Measurements from ENCODE around the gene GNS.

GNS gene

GRCh38 chr12:64782191-64782876 lies 23.1 kb upstream of the GNS start:
- no peak overlapping the region for H3K14ac ChIP-seq (ENCODE audit: low read length)

GRCh38 chr12:64781280-64782190 lies 22.3 kb upstream of the GNS start:
- Histone ChIP-seq H2AFZ (ENCODE audit: low read length) (peak overlapping the region; percentile 93), H3K14ac (ENCODE audit: low read length) (peak overlapping the region; percentile 56), H3K18ac (ENCODE audit: low read length) (peak overlapping the region; percentile 99), H3K23ac (ENCODE audit: low read depth, low read length, poor library complexity) (peak overlapping the region; percentile 85), H3K9ac (ENCODE audit: low read depth, low read length, poor library complexity) (peak overlapping the region; percentile 84), H2BK120ac (ENCODE audit: low read depth, low read length) (peak overlapping the region; percentile 96), H3K27me3 (ENCODE audit: control insufficient read depth in 3 of 3, insufficient read depth in 3 of 3, low read depth in 1 of 3, low read length in 3 of 3) (peaks cover 0 to 67% (median 9%) of the 10 kb centered on the region in 3 experiments), H3K4me2 (ENCODE audit: insufficient read depth, low read length, poor library complexity, severe bottlenecking) (peak overlapping the region; percentile 89), H2AK5ac (ENCODE audit: low read depth, low read length) (peak overlapping the region; percentile 56), H3K9me3 (replicated peaks in 1 of 2; ENCODE audit: control insufficient read depth in 2 of 2, insufficient read depth in 1 of 2, low read depth in 1 of 2, low read length in 2 of 2) (no peaks in the 10 kb centered on the region), H2BK15ac (ENCODE audit: low read length) (peak overlapping the region; percentile 81), H3K79me1 (ENCODE audit: low read depth, low read length) (no peaks in the 10 kb centered on the region), H2BK5ac (ENCODE audit: low read length) (peak overlapping the region; percentile 53), H3K27ac (replicated peaks; ENCODE audit: low read length) (no peak overlapping the region), H3K4ac (ENCODE audit: low read length) (no peak overlapping the region), H4K8ac (ENCODE audit: low read depth, low read length) (no peak overlapping the region), H3K4me1 (ENCODE audit: control insufficient read depth in 2 of 2, insufficient read depth in 1 of 2, low read depth in 1 of 2, low read length in 2 of 2) (peaks cover 7 to 8% of the 10 kb centered on the region in 2 donors), H3K36me3 (replicated peaks in 1 of 2; ENCODE audit: control insufficient read depth in 2 of 2, insufficient read depth in 2 of 2, low read length in 2 of 2) (peaks cover 0 to 1% of the 10 kb centered on the region in 2 donors), H4K91ac (ENCODE audit: low read depth, low read length, poor library complexity) (no peak overlapping the region), H3K4me3 (ENCODE audit: low read length in 2 of 2) (peak overlapping the region; percentile 36 to 84), H2BK12ac (ENCODE audit: low read length) (peak overlapping the region; percentile 84)
- DNase-seq (ENCODE audit: low spot score): peak; percentile 59
- WGBS, 2 donors (ENCODE audit: extremely low coverage in 2 of 2, insufficient read length in 2 of 2, insufficient replicate concordance in 1 of 2): no CpG with 5 or more reads among the region's 39 CpGs

More at GRCh38 chr12:64782191-64782876, 23.1 kb upstream of the GNS start:
- Histone ChIP-seq H3K4me2 (ENCODE audit: insufficient read depth, low read length, poor library complexity, severe bottlenecking) (no peak overlapping the region), H4K91ac (ENCODE audit: low read depth, low read length, poor library complexity) (no peak overlapping the region), H3K36me3 (replicated peaks in 1 of 2; ENCODE audit: control insufficient read depth in 2 of 2, insufficient read depth in 2 of 2, low read length in 2 of 2) (peaks cover 0 to 1% of the 10 kb centered on the region in 2 donors), H2BK12ac (ENCODE audit: low read length) (no peak overlapping the region), H4K8ac (ENCODE audit: low read depth, low read length) (no peak overlapping the region), H2BK5ac (ENCODE audit: low read length) (no peak overlapping the region), H3K9me3 (replicated peaks in 1 of 2; ENCODE audit: control insufficient read depth in 2 of 2, insufficient read depth in 1 of 2, low read depth in 1 of 2, low read length in 2 of 2) (no peaks in the 10 kb centered on the region), H3K23ac (ENCODE audit: low read depth, low read length, poor library complexity) (no peak overlapping the region), H3K4me1 (ENCODE audit: control insufficient read depth in 2 of 2, insufficient read depth in 1 of 2, low read depth in 1 of 2, low read length in 2 of 2) (peaks cover 7 to 8% of the 10 kb centered on the region in 2 donors), H3K79me1 (ENCODE audit: low read depth, low read length) (no peaks in the 10 kb centered on the region), H3K9ac (ENCODE audit: low read depth, low read length, poor library complexity) (no peak overlapping the region), H3K4me3 (ENCODE audit: low read length in 2 of 2) (no peak overlapping the region), H3K18ac (ENCODE audit: low read length) (no peak overlapping the region), H3K27ac (replicated peaks; ENCODE audit: low read length) (no peak overlapping the region), H3K27me3 (ENCODE audit: control insufficient read depth in 3 of 3, insufficient read depth in 3 of 3, low read depth in 1 of 3, low read length in 3 of 3) (peaks cover 0 to 67% (median 9%) of the 10 kb centered on the region in 3 experiments), H3K4ac (ENCODE audit: low read length) (no peak overlapping the region), H2BK120ac (ENCODE audit: low read depth, low read length) (no peak overlapping the region), H2AFZ (ENCODE audit: low read length) (no peak overlapping the region), H2BK15ac (ENCODE audit: low read length) (no peak overlapping the region), H2AK5ac (ENCODE audit: low read depth, low read length) (no peak overlapping the region)
- whole genome bisulfite sequencing, 2 donors (ENCODE audit: extremely low coverage in 2 of 2, insufficient read length in 2 of 2, insufficient replicate concordance in 1 of 2): no CpG with 5 or more reads among the region's 6 CpGs
- no peak for DNase-seq (ENCODE audit: low spot score)

- peak overlapping the region; percentile 85 for H3K23ac ChIP-seq (ENCODE audit: low read depth, low read length, poor library complexity)
- no peaks in the 10 kb centered on the region for H3K79me1 ChIP-seq (ENCODE audit: low read depth, low read length)
- peak overlapping the region; percentile 36 to 84 for H3K4me3 ChIP-seq (ENCODE audit: low read length in 2 of 2)
- no peak overlapping the region for H4K8ac ChIP-seq (ENCODE audit: low read depth, low read length)
- H3K9me3 ChIP-seq (replicated peaks in 1 of 2; ENCODE audit: control insufficient read depth in 2 of 2, insufficient read depth in 1 of 2, low read depth in 1 of 2, low read length in 2 of 2): peaks cover 0 to 4% of the 10 kb centered on the region in 2 donors
- peak overlapping the region; percentile 53 for H2BK5ac ChIP-seq (ENCODE audit: low read length)
- peaks cover 7 to 8% of the 10 kb centered on the region in 2 donors for H3K4me1 ChIP-seq (ENCODE audit: control insufficient read depth in 2 of 2, insufficient read depth in 1 of 2, low read depth in 1 of 2, low read length in 2 of 2)
- H2AFZ ChIP-seq (ENCODE audit: low read length): peak overlapping the region; percentile 93
- H2AK5ac ChIP-seq (ENCODE audit: low read depth, low read length): peak overlapping the region; percentile 56
- H3K27me3 ChIP-seq (ENCODE audit: control insufficient read depth in 3 of 3, insufficient read depth in 3 of 3, low read depth in 1 of 3, low read length in 3 of 3): peaks cover 0 to 67% (median 9%) of the 10 kb centered on the region in 3 experiments
- H3K36me3 ChIP-seq (replicated peaks in 1 of 2; ENCODE audit: control insufficient read depth in 2 of 2, insufficient read depth in 2 of 2, low read length in 2 of 2): no peaks in the 10 kb centered on the region
- H2BK120ac ChIP-seq (ENCODE audit: low read depth, low read length): peak overlapping the region; percentile 96
- H3K14ac ChIP-seq (ENCODE audit: low read length): peak overlapping the region; percentile 82
- WGBS, 2 donors (ENCODE audit: extremely low coverage in 2 of 2, insufficient read length in 2 of 2, insufficient replicate concordance in 1 of 2): no CpG with 5 or more reads among the region's 103 CpGs
- H3K4ac ChIP-seq (ENCODE audit: low read length): no peak overlapping the region
- H4K91ac ChIP-seq (ENCODE audit: low read depth, low read length, poor library complexity): no peak overlapping the region
- peak; percentile 44 for DNase-seq (ENCODE audit: low spot score)
- peak overlapping the region; percentile 81 for H2BK15ac ChIP-seq (ENCODE audit: low read length)
- peak overlapping the region; percentile 99 for H3K18ac ChIP-seq (ENCODE audit: low read length)
- no peak overlapping the region for H3K27ac ChIP-seq (replicated peaks; ENCODE audit: low read length)
- peak overlapping the region; percentile 84 for H2BK12ac ChIP-seq (ENCODE audit: low read length)
- peak overlapping the region; percentile 84 for H3K9ac ChIP-seq (ENCODE audit: low read depth, low read length, poor library complexity)
- peak overlapping the region; percentile 89 for H3K4me2 ChIP-seq (ENCODE audit: insufficient read depth, low read length, poor library complexity, severe bottlenecking)
These were observed 21.5 kb upstream of the GNS start for GRCh38 chr12:64780531-64781279.
